KOPT-K1 (cell line): ENCODE results near the gene POU2F2.

Source experiments
- H3K27ac ChIP-seq: fragments of 200-600 bp; sonication (generic); 2 replicates; pipeline ENCODE4 v1.5.1; 2016; ENCODE audit warnings: antibody characterized with exemption, mild to moderate bottlenecking, low read depth, low read length; ENCODE audit not compliant: poor library complexity, severe bottlenecking
- H3K36me3 ChIP-seq: fragments of 200-600 bp; sonication (generic); 2 replicates; pipeline ENCODE4 v1.5.1; 2017; ENCODE audit warnings: antibody characterized with exemption, mild to moderate bottlenecking, low read length, moderate library complexity; ENCODE audit not compliant: insufficient read depth
- H3K9me3 ChIP-seq: fragments of 200-600 bp; sonication (generic); 2 replicates; pipeline ENCODE4 v1.5.1; 2017; ENCODE audit warnings: antibody characterized with exemption, low read length, mild to moderate bottlenecking; ENCODE audit not compliant: insufficient read depth, poor library complexity, severe bottlenecking

POU2F2 gene

DNA sequence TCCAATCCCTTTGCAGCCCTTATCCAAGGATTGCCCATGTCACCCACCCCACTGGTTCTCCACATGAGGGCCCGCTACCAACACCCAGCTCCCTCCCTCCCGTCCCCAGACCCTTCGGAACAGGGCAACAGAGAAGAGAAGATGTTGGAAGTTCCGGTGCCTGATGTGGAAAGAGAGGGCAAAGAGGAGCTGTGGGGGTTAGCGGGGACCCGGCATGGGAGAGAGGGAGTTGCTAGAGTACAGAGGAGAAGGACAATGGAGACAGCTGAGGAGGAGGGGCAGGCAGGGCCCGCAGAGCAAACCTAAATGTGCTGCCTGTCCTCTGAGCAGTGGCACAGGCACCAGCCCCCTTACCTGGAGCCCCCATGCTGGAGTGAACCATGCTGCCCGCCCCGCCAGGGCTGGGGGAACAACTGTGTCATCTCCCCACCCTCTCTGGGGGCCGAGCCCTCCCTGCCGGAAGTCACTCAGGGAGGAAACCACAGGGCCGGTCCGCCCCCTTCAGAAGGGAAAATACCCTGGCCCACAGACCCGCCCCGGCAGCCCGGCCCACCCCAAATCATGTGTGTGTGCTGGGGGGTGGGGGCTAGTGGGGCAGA lies at the start of gene POU2F2:
Gene POU2F2 (minus strand): TSS at position 417 of the 599 bp plus-strand sequence. CDS start 35 bp downstream, at position 382.
- H3K27ac ChIP-seq: peak within 1 kb of the TSS; percentile 12
- H3K9me3 ChIP-seq: no peaks in the 10 kb centered on the region
- no peaks in the 10 kb centered on the region for H3K36me3 ChIP-seq

GRCh38 chr19:42178791-42179674 lies 46.8 kb upstream of the POU2F2 start:
- no peak overlapping the region for H3K27ac ChIP-seq
- no peaks in the 10 kb centered on the region for H3K36me3 ChIP-seq

DNA sequence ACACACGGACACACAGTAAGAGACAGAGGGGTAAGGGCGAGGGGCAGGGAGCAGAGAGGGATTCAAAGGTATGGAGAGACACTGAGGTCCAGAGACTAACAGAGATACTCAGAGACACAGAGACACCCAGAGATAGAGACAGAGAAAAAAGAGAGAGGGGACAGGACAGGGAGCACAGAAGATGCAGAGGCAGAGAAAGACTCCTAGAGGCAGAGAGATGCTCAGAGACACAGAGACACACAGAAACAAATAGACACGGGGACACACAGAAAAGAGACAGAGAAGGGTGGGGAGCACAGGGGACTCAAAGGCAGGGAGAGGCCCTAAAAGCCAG lies 45.4 kb upstream of the POU2F2 start:
- H3K27ac ChIP-seq: no peak overlapping the region
- no peaks in the 10 kb centered on the region for H3K9me3 ChIP-seq
- no peaks in the 10 kb centered on the region for H3K36me3 ChIP-seq

More at GRCh38 chr19:42178791-42179674, 46.8 kb upstream of the POU2F2 start:
- no peaks in the 10 kb centered on the region for H3K9me3 ChIP-seq

GRCh38 chr19:42176990-42177685 lies 44.9 kb upstream of the POU2F2 start:
- no peak overlapping the region for H3K27ac ChIP-seq
- no peaks in the 10 kb centered on the region for H3K9me3 ChIP-seq
- H3K36me3 ChIP-seq: no peaks in the 10 kb centered on the region

GRCh38 chr19:42176649-42176989 lies 44.4 kb upstream of the POU2F2 start:
- Histone ChIP-seq H3K27ac (no peak overlapping the region), H3K9me3 (no peaks in the 10 kb centered on the region), H3K36me3 (no peaks in the 10 kb centered on the region)

- Histone ChIP-seq H3K9me3 (no peaks in the 10 kb centered on the region), H3K36me3 (no peaks in the 10 kb centered on the region), H3K27ac (no peak overlapping the region)
Measured at GRCh38 chr19:42175952-42176648, 43.9 kb upstream of the POU2F2 start.

DNA sequence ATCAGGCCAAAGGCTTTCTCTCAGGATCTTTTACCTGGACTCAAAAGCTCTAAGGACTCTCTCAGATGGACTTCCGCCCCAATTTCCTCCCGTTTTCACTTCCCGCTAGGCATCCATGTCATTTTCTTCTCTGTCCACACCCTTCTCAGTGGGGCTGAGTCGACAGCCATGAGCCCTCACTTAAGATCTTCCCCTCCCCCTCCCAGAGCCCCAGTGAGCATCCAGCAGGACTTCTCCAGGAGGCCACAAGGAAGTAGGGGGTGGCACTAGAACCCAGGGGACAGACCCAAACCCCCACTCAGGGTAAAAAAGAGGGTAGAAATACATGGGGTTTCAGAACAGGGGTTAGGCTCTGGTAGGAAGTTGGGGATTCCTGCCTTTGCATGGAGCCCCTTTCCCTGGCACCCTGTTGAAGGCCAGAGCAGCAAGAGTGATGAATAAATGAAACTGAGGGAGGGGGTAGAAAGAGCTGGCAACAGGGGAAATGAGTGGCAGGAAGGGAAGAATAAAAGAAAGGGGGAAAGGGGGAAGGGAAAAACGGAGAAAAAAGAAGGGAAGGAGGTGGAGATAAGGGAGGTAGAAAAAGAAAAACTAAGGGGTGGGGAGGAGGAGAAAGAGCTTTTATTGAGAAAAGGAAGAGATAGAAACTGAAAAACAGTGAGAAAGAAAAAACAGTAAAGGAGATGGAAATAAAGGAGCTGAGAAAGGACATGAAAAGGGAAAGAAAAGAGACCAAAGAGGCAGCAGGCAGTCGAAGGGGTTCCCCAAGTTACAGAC lies 42.9 kb upstream of the POU2F2 start:
- Histone ChIP-seq H3K27ac (no peak overlapping the region), H3K9me3 (no peaks in the 10 kb centered on the region), H3K36me3 (no peaks in the 10 kb centered on the region)

DNA sequence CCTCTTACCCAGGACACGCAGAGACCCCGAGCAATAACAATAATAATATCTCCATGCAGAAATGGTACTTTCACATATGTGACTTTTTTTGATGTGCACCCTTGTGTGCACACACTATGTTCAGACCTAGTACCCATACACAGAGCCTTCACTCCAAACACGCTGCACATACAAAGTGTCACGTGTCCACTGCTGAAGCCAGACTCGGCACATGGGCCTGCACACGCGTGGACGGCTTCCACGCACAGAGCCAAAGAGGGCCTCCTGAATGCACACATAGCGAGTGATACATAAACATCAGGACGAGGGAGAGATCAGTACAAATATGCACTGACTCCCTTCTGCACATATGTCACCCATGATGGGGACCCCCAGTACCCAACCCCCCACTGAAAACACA lies 41.9 kb upstream of the POU2F2 start:
- H3K9me3 ChIP-seq: no peaks in the 10 kb centered on the region
- no peak overlapping the region for H3K27ac ChIP-seq
- H3K36me3 ChIP-seq: no peaks in the 10 kb centered on the region

GRCh38 chr19:42173695-42174094 lies 41.4 kb upstream of the POU2F2 start:
- no peaks in the 10 kb centered on the region for H3K36me3 ChIP-seq
- H3K27ac ChIP-seq: no peak overlapping the region
- H3K9me3 ChIP-seq: no peaks in the 10 kb centered on the region

DNA sequence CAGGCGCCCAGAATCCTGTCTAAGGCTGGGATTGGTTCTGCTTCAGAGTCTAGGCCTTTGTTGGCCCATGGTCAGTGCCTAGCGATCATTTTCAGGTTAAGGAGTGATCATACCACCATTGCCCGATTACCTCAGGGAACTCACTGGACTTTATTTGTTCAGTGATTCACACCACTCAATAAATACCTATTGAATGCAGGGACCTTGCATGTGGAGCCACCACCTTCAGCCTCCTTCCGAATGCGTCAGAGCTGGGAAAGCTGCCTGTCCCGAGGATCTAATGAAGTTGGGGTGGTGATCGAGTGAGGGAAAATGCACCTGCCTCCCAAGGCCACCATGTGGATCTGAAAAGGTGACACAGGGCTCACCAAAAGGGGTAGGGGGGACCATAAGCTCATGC lies 40.0 kb upstream of the POU2F2 start:
- no peaks in the 10 kb centered on the region for H3K36me3 ChIP-seq

DNA sequence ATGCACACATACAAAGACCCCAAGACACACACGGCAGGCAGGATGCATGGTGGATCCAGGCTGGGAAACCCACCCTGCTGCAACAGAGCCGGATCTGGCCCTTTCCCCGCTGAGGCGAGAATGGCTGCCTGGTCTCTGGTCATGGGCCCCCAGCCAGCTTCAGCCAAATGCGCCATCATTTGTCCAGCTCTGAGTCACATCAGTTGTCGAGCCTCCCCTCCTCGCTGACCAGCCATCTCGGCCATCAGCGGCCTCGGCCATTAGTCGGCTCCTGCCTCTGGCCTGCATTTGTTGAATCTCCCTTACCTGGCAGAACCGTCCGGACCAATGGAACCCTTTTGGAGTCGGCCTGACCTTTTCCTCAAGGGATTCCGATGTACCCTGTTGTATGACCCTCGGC lies 38.5 kb upstream of the POU2F2 start:
- Histone ChIP-seq H3K9me3 (no peaks in the 10 kb centered on the region), H3K27ac (no peak overlapping the region), H3K36me3 (no peaks in the 10 kb centered on the region)

More for the DNA sequence above, 40.0 kb upstream of the POU2F2 start:
- H3K9me3 ChIP-seq: no peaks in the 10 kb centered on the region
- H3K27ac ChIP-seq: no peak overlapping the region

DNA sequence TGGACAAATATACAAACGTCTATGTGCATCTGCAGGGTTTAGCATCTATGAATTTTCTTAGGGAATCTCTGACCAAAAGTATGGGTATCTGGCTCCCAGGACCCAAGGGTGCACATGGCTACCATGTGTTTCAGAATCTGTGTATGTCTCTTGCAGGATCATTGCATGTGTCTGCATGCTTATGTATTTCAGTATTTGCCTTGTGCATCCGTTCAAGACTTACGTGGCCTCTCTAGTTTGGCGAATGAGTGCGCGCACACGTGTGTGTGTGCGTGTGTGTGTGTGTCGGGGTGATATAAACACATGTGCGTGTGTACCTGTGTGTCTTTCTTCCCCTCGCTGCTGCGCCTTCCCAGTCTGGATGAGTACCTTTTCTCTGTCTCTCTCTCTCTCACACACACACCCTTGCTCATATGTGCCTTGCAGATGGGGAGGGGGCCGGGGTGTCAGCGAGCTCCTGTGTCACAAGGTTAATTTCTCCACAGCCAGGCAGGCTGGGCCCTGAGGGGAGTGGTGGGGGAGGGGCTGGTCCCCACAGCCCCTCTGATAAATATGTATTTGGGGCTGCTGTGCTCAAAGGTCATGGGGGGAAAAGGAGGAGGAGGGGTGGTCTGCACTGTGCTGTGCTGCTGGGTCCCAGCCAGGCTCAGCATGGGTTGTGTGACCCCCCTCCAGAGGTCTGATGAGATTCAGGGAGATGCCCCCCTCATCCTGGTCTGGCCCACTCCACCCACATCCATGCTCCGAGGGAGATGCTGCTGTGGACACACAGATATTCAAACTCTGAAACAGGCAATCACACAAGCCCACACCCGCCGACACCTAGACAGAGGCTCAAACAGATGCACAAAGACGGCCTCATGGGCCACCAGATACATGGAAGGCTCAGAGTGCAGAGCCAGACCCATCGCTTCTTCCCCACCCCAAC lies 37.5 kb upstream of the POU2F2 start:
- Histone ChIP-seq H3K9me3 (no peaks in the 10 kb centered on the region), H3K27ac (no peak overlapping the region), H3K36me3 (no peaks in the 10 kb centered on the region)

- Histone ChIP-seq H3K27ac (no peak overlapping the region), H3K36me3 (no peaks in the 10 kb centered on the region), H3K9me3 (no peaks in the 10 kb centered on the region)
Measured at GRCh38 chr19:42168206-42168605, 36.0 kb upstream of the POU2F2 start.

- H3K9me3 ChIP-seq: no peaks in the 10 kb centered on the region
- no peaks in the 10 kb centered on the region for H3K36me3 ChIP-seq
- no peak overlapping the region for H3K27ac ChIP-seq
Measured at GRCh38 chr19:42166316-42166715, 34.1 kb upstream of the POU2F2 start.
